Hematopoietic multipotent progenitor cell treated with erythropoietin and hydrocortisone succinate and interleukin-3 and kit ligand, for 15 days (in vitro differentiated cells): ENCODE measurements around the gene FGFR1OP2.
A peak's percentile ranks its signal among the peaks of the same experiment; 100 is the strongest.
"Not testable (repeated sequence)": the region's sequence is repeated elsewhere in the genome, so short reads cannot be mapped to it uniquely, and the experiment has no call there.

ENCODE experiments used
- DNase-seq: peaks from one replicate; pipeline ENCODE4 v3.0.0-alpha.2; 2015; ENCODE audit warnings: low spot score

FGFR1OP2 gene

DNA sequence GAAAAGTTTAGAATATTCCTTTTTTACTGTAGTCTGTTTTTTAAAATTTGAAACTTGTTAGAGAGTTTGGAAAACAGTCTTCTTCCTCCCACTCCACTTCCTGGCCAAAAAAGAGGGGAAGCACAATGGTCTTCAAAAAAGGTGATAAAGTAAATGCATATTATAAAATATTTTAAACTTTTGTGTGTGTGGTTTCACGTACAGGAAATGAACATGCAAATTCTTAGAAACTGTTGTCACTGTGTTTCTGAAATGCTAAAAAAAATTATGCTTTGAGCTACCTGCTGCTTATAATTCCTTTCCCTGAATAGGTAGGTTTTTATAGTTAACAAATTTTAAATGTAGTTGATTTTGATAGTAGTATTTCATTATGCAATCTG, 2.9 kb downstream of the FGFR1OP2 start:
- no peak for DNase-seq

DNA sequence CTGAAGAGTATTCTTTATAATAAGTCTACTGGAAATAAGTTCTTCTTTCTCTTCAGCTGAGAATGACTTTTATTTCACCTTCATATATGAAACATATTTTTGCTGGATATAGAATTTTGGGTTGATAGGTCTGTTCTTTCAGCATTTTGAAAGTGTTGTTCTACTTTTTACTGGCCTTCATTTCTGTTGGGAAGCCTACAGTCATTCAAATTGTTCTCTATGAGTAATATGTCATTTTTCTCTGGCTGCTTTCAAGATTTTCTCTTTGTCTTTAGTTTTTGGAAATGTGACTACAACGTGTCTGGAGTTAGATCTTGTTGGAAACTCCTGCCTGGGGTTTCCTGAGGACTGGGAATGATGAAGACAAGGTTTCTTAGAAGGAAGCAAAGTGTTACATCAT, 10.0 kb downstream of the FGFR1OP2 start:
- no peak for DNase-seq

DNA sequence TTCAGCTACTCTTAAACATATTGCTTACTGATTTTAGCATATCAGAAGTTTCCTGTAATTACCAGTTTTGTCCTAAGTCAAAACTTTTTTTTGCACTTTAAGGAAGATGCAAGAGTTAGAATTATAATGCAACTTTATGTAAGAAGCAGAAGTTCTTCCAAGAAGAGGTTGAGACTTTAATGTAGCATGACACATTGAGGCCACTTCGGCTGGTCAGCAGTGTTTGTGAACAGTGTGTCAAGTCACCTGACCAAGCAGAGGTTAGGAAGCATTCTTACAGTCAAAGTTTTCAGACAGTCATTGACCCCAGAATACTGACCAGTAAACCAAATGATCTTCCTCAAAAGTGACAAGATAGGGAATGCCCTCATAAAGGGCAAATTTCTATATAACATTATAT, 15.2 kb downstream of the FGFR1OP2 start:
- DNase-seq = no peak

DNA sequence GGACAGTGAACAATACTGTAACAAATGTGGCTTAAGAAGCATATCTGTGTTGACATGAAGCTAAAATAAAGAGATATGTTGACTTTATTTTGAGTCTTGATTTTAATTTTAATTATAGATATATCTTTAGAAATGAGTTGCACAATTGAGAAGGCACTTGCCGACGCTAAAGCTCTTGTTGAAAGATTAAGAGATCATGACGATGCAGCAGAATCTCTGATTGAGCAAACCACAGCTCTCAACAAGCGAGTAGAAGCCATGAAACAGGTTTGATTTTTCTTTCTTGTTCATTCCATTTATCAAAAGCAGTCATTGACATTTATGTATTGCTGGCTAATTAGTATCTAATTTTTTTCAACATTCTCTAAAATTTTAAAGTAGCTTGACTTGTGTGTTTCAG, 15.8 kb downstream of the FGFR1OP2 start:
- no peak for DNase-seq

DNA sequence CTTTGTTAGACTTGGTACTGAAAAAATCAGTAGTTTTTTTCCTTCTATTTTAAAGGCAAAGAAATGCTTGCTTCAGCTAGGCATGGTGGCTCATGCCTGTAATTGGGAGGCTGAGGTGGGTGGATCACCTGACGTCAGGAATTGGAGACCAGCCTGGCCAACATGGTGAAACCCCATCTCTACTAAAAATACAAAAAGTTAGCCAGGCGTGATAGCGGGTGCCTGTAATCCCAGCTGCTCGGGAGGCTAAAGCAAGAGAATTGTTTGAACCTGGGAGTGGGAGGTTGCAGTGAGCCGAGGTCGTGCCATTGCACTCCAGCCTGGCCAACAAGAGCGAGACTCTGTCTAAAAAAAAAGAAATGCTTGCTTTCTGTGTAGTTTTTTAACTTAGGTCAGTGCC, 23.1 kb downstream of the FGFR1OP2 start:
- not testable (repeated sequence) for DNase-seq

DNA sequence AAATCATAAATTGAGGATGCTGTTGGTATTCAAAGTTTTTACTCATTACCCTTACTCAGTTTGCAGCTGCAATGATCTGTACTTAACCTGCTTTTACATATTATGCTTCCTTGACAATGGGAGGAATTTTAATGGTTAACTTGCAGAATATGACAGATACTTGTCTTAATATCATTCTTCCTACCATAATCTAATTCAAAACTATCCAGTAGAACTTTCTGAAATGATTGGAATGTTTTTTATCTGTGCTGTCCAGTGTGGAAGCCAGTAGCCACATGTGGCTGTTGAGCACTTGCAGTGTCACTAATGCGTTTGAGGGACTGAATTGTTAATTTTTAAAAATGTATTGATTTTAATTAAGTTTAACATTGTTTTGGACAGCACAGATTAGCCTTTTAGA, 23.5 kb downstream of the FGFR1OP2 start:
- DNase-seq = no peak

DNA sequence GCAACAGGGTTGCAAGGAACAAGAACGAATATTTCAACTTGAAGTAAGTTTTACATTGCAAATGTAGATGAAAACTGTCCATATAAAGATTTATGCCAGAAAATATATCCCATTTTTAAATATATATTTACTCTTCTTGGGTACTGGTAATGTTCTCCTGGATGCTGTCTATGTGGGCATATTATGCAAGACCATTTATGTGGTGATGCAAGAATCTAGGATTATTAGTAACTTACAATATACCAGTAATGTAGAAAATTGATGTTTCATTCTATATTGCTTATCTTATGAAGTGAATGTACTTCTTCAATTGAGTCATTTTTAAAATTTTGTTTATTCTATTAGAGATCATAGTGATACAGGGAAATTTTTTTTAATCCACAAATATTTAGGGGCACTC, 25.1 kb downstream of the FGFR1OP2 start:
- DNase-seq = no peak

DNA sequence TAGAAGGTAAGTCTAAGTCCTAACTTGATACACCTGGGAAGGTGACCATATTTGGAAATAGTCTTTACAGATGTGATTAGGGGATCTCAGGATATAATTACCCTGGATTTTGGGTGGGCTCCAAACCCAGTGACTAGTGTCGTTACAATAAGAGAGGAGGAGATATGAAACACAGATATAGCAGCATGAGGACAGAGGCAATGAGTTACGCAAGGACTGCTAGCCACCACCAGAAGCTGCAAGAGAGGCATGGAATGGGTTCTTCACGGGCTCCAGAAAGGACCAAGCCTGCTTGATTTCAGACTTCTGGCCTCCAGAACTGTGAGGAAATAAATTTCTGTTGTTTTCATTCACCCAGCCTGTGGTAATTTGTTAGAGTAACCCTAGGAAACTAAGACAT, 28.6 kb downstream of the FGFR1OP2 start:
- DNase-seq = no peak

DNA sequence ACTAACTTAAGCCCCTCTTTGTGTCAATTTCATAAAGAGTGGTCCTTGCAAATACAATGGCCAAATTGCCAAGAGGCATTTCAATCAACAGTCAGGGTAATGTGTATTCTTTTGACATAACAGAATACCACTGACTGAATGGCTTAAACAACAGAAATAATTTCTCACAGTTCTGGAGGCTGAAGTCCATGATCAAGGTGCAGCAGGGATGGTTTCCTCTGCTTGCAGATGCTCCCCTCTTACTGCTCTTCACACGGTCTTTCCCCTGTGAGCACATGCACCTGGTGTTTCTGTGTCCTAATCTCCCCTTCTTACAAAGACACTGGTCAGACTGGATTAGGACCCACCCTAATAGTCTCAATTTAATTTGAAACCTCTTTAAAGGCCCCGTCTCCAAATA, 31.9 kb downstream of the FGFR1OP2 start:
- DNase-seq = no peak

DNA sequence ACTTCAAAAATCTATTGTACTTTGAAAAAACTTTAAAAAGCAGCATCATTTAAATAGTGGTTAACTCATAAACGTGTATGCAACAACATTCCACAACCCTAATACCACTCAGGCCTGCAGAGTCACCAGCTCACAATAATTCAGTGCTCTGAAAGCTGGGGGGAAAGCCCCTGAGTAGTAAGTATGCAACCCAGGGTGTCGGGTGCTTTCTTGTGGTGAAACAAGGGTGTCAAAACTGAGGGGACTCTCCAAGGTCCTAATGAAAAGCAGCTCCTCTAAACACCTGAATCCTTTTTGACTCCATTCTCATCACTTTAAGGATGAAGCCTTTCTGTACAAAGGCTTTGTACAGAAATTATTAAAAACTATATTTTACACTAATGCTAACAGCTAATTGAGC, 33.7 kb downstream of the FGFR1OP2 start:
- DNase-seq = no peak

DNA sequence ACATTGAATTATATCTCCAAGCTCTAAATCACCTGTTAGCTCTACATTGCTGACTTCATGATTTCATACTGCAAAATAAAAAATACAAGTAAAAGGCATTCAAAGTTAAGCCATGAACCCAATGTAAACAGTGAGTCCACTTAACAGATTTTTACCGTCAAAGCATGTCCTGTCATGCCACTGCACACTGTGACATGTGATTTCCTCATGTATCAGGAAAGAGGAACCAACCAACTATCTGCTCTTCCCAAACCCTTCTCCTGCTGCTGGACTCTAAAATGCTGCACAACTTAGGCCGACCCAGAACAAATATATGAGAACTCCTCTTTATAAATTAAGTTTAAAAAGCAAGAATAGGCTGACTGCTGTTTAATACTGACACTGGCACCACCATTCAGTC, 38.4 kb downstream of the FGFR1OP2 start:
- DNase-seq = no peak

DNA sequence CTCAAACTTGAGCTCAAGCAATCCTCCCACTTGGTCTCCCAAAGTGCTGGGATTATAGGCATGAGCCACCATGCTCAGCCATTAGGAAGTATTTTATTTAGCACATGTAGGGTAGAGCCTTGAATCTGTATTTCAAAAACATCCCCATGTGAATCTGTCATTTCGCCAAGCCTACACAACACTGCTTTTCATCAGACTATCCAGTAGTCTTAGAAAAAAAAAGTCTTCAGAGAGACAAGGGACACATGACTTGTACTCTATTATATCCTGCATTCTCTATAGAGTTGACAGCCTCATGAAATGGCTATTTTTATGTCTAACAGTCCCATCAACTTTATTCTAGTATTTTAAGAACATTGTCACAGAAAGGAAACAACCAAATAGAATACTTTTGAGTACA, 40.5 kb downstream of the FGFR1OP2 start:
- DNase-seq = no peak

DNA sequence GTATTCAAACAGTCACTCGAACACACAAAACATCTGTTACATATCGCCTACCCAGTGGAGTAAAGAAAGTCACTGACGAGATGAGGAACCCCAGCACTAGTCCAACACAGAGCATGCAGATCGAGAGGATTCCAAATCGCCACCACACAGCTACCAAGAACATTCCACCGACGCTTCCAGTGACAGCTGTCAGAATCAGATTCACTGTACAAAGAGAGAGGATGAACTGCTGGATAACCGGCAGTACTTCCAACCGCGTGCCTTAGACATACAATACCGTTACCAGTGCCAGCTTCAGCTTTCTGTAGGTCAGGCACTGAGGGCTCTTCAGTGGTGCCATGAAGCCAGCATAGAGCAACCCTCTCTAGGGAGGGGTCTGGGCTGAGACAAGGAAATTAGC, 41.5 kb downstream of the FGFR1OP2 start:
- DNase-seq = no peak

DNA sequence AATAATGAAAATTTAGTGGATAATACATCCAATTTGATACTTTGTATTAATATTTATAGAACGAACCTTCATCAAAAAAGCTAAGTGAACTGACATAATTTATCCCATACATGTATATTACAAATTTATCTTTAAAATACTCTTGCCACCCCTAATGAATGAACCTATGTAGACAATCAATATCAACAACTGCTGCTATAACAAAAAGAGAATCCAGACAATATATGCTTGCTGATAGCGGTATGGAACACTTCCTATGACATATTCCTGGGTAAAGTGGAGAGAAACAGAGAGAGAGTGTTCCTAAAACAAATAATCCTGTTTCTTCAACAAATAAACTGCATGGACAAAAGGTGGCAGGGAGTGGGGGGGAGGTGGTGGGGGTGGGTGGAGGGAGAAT, 44.6 kb downstream of the FGFR1OP2 start:
- DNase-seq = no peak

DNA sequence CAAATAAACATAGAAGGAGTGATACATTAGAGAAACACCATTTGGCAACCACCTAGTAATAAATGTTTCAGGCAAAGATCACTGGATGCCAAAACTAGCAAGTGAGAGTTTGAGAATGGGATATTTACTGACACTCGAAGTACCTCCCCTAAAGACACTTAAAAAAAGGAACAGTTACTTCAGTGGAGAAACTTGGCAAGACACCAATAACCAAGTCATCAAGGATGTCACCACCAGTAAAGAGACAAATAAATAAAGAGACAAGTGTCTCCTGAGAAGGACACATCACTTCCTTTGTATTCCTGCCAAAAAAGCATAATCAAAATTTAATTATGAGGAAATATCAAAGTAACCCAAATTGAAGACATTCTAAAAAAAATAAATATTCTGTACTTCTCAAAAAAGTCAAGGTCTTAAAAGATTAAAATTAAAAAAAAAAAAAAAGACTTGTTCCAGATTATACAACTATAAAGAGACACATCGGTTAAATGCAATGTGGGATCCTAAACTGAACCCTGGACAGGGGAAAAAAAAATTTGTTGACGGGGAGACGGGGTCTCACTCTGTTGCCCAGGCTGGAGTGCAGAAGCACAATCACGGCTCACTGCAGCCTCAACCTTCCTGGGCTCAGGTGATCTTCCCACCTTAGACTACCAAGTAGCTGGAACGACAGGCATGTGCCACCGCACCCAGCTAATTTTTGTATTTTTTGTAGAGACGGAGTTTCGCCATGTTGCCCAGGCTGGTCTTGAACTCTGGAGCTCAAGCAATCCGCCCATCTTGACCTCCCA, 49.6 kb downstream of the FGFR1OP2 start:
- DNase-seq = peak; percentile 15

DNA sequence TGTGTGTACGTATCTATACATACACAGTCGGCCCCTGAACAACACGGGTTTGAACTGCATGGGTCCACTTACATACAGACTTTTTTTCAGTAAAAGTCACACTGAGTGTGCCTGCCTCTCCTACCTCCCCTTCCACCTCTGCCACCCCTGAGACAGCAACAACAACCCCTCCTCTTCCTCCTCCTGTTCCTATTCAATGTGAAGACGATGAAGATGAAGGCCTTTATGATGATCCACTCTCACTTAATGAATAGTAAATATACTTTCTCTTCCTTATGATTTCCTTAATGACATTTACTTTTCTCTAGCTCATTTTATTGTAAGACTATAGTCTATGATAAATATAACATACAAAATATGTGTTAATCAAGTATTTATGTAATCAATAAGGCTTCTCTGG, 50.4 kb downstream of the FGFR1OP2 start:
- no peak for DNase-seq

DNA sequence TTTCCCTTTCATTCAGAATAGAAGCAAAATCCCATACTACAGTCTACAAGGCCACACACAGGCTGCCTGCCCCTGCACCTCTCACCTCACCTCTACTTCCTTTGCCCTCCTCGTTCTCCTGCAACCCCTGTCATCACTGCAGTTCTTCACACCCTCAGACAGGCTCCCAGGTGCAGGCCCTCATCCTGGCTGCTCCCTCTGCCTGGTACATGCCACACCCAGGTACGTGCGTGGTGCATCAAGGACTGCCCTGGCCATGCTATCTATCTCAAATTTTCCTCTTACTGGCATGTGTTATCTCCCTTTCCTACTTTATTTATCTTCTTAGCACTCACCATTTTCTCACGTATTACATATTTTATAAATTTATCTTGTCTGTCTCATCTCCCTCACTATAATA, 51.6 kb downstream of the FGFR1OP2 start:
- DNase-seq = no peak

DNA sequence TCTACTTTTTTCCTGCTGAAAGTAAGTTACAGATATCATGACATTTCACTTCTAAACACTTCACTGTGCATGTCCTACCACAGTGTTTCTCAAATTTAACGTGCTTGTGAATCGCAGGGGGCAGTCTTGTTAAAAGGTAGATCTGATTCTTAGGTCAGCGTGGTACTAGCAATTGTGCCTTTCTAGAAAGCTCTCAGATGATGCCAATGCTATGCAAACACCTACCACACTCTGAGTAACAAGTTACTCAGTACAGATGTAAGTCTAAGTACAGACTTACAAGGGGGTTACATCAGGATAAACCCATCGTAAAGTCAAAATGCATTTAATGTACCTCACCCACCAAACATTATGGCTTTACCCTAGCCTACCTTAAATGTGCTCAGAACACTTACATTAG, 53.6 kb downstream of the FGFR1OP2 start:
- DNase-seq = no peak

DNA sequence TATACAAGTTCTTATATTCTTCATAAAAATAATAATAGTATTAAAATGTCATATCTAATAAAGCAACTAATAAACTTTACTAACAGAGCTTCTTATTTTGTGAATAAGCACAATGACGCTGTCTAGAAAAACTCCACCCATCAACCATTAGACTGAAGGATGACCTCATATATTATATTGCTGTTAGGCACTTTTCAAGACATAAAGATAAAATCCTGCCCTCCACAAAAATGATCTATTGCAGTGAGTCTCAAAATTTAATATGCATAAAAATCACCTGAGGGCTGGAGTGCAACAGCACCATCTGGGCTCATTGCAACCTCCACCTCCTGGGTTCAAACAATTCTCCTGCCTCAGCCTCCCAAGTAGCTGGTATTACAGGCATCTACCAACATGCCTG, 55.8 kb downstream of the FGFR1OP2 start:
- DNase-seq = no peak

DNA sequence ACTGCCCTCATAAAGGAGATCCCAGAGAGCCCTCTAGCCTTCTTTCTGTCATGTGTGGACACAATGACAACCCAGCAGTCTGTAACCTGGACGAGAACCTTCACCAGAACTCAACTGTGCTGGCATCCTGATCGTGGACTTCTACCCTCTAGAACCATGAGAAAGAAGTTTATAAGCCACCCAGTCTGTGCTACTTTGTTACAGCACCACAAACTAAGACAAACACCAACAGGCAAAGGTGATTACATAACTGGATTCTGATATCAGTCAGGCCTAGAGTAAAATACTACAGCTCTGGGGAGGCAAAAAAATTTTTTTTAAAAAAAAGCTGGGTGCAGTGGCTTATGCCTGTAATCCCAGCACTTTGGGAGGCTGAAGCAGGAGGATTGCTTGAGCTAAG, 57.4 kb downstream of the FGFR1OP2 start:
- DNase-seq = no peak

DNA sequence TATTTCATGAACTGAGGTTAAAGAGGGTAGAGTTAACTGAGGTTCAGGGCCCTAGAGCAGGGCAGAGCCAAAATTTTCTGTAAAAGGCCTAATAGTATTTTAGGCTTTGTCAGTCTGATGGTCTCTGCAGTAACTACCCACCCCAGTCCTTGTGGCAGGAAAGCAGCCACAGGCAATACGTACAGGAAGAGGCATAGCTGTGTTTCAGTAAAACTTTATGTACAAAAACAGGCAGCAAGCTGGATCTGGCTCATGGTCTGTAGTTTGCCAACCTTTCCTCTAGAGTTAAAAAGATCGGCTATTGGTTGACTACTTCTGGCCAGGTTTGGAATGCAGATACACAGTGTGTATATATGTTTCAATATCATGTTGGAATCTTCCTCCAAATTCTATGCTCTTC, 58.7 kb downstream of the FGFR1OP2 start:
- no peak for DNase-seq

DNA sequence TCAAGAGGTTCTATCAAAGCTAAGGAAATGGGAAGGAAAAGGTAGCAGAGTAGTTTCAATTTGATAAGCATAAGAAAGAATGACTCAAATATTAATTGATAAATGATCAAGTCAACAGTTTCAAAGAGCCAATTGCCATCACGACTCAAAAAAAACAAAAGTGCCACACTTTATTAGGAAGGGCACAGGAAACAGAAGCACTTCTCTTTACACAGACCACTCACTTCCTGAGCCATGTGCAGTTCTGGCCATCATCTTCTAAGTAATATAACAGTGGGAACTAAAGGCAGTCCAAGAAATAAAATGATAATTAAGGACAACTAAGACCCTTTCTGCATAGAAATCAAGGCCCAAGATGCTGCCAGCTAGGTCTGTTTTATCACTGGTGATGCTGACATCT, 62.7 kb downstream of the FGFR1OP2 start:
- DNase-seq = no peak

DNA sequence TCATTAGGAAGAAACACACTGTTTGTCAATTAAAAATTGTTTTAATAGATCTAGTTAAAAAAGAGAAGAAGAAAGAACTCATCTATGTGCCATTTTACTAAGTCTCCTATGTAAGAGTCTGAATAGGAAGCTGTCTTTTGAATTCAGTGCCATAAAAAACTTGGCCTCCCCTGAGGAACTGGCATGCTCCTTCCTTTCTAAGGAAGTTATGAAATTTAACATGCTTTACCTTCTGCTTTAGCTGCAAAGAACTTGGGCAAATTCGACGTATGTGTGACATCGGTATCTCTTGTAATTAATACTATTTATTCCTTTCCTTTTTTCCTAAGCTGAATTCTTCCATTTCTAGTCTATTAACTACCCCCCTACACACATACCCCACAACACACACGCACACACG, 63.4 kb downstream of the FGFR1OP2 start:
- no peak for DNase-seq

DNA sequence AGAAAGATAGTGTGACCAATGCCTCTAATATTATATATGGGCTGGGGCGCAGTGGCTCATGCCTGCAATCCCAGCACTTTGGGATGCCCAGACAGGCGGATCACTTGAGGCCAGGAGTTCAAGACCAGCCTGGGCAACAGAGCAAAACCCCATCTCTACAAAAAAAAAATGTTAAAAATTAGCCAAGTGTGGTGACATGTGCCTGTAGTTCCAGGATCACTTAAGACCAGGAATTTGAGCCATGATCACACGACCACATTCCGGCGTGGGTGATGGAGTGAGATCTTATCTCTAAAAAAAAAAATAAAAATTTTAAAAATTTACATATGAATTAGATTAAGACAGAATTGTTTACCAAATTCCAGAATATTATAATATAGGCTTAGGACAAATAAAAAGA, 63.9 kb downstream of the FGFR1OP2 start:
- no peak for DNase-seq
